ENCODE measurements around the gene LMNA.

DNA sequence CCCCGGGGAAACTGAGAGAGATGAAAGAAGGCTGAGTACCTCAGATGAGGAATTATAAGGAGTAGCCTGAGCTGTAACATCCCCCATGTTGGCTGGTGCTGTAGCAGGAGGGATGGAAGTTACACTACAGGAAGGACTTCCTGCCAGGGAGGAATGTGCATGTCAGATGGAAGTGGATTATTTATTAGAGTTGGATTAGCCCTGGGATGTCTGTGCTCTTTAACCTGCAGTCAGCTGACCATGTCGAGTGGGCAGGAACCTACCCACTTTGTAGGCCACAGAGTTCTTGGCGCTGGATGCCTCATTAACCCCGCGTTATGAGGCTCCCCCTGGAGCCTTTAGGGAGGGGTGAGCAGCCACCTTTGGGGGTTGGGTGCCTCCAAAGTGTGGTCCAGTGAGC, 38.1 kb downstream of the LMNA start:
- TF ChIP-seq, protein P1, sequence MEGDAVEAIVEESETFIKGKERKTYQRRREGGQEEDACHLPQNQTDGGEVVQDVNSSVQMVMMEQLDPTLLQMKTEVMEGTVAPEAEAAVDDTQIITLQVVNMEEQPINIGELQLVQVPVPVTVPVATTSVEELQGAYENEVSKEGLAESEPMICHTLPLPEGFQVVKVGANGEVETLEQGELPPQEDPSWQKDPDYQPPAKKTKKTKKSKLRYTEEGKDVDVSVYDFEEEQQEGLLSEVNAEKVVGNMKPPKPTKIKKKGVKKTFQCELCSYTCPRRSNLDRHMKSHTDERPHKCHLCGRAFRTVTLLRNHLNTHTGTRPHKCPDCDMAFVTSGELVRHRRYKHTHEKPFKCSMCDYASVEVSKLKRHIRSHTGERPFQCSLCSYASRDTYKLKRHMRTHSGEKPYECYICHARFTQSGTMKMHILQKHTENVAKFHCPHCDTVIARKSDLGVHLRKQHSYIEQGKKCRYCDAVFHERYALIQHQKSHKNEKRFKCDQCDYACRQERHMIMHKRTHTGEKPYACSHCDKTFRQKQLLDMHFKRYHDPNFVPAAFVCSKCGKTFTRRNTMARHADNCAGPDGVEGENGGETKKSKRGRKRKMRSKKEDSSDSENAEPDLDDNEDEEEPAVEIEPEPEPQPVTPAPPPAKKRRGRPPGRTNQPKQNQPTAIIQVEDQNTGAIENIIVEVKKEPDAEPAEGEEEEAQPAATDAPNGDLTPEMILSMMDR (IDR thresholded peaks at IDR 0.05) = no peak
- no peak for TF ChIP-seq EZH2 (IDR thresholded peaks at IDR 0.05)
